ENCODE results near the gene TSPAN11. TPM values are rescaled to one million over a fixed set of nuclear protein-coding genes. Genes with fewer than 3 reads are reported as not detected.
A peak's percentile ranks its signal among the peaks of the same experiment; 100 is the strongest.

Gene TSPAN11
- total and polyA plus RNA-seq, 2 experiments from 2014 or later, result 0.51 to 1.9 TPM

DNA sequence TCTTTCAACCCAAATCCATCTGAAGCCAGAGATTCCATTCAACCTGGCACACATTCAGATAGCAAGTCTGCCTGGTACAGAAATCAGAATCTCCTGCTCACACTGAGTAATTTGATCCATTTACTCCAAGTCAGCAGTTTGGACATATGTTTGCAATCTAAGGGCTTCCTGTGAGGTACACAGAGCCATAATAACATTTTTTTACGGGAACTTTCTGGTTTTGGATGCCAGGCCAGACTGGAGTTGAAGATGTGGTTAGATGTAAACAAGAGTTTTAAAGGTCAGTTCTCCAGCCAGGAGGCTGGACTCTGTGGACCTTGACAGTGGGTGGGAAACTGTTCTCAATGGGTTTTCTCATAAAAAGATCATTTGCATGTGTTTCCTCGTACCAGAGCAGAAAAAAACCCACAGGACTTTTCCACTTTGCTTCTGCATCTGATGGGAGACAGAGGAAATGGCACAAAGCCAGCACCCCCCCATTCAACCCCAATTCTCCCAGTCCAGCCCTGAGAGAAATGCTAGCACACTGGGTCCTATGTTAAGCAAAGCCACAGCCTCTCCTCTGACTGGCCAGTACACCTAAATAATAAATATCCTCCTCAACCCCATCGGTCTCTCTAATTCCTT, 17.7 kb upstream of the TSPAN11 start:
- no peaks in the 10 kb centered on the region for H3K9me3 ChIP-seq (ENCODE audit: low read depth)
- H3K9me2 ChIP-seq (ENCODE audit: insufficient read depth), result no peaks in the 10 kb centered on the region
- no peaks in the 10 kb centered on the region for H4K20me1 ChIP-seq (ENCODE audit: insufficient read depth)
- peaks cover 23% of the 10 kb centered on the region for H3K4me1 ChIP-seq (ENCODE audit: insufficient read depth)
- in situ Hi-C loops (cut with MboI), result no loop called here
- peak; percentile 86 for DNase-seq
- H3K4me3 ChIP-seq, result 0 out of 2 replicates have a peak overlapping the region, but pooled peaks have one; percentile 12
- H2AFZ ChIP-seq, result no peak overlapping the region
- no peaks in the 10 kb centered on the region for H3K36me3 ChIP-seq (ENCODE audit: low read depth)
- peak overlapping the region; percentile 48 for H3K27ac ChIP-seq
- H3F3A ChIP-seq (ENCODE audit: insufficient read depth), result peaks cover 28% of the 10 kb centered on the region
- peak overlapping the region; percentile 58 for H3K4me2 ChIP-seq (ENCODE audit: unreplicated experiment)
- peak overlapping the region; percentile 9; the same call in 1 of the 2 replicates for H3K9ac ChIP-seq
- WGBS, 2 experiments (ENCODE audit: low coverage in 1 of 2, low lambda C conversion rate in 2 of 2, missing lambda C conversion rate in 2 of 2), result 0 to 7% methylated on average over 3 of the region's 3 CpGs
- no peaks in the 10 kb centered on the region for H3K27me3 ChIP-seq (replicated peaks; ENCODE audit: insufficient read depth)
- H3K79me2 ChIP-seq (ENCODE audit: insufficient read depth), result no peaks in the 10 kb centered on the region
- TF ChIP-seq EZH2phosphoT487 (IDR thresholded peaks at IDR 0.05; ENCODE audit: insufficient read depth, low read depth), result no peak
- no peak for TF ChIP-seq EZH2 (IDR thresholded peaks at IDR 0.05; ENCODE audit: insufficient read depth, poor library complexity, severe bottlenecking)

GRCh38 chr12:30909349-30910037, 17.1 kb upstream of the TSPAN11 start:
- H3K79me2 ChIP-seq (ENCODE audit: insufficient read depth), result no peaks in the 10 kb centered on the region
- DNase-seq, result peak; percentile 41
- 0 out of 2 replicates have a peak overlapping the region, but pooled peaks have one; percentile 20 for H2AFZ ChIP-seq
- H3K27ac ChIP-seq, result peak overlapping the region; percentile 48
- no peaks in the 10 kb centered on the region for H4K20me1 ChIP-seq (ENCODE audit: insufficient read depth)
- peaks cover 23% of the 10 kb centered on the region for H3K4me1 ChIP-seq (ENCODE audit: insufficient read depth)
- H3K9me2 ChIP-seq (ENCODE audit: insufficient read depth), result no peaks in the 10 kb centered on the region
- H3K9me3 ChIP-seq (ENCODE audit: low read depth), result no peaks in the 10 kb centered on the region
- H3K4me2 ChIP-seq (ENCODE audit: unreplicated experiment), result peak overlapping the region; percentile 58
- in situ Hi-C loops (cut with MboI), result no loop called here
- peak overlapping the region; percentile 9; the same call in 1 of the 2 replicates for H3K9ac ChIP-seq
- no peaks in the 10 kb centered on the region for H3K27me3 ChIP-seq (replicated peaks; ENCODE audit: insufficient read depth)
- 5 to 10% methylated on average over 5 of the region's 5 CpGs for WGBS, 2 experiments (ENCODE audit: low coverage in 1 of 2, low lambda C conversion rate in 2 of 2, missing lambda C conversion rate in 2 of 2)
- 0 out of 2 replicates have a peak overlapping the region, but pooled peaks have one; percentile 12 for H3K4me3 ChIP-seq
- no peak for TF ChIP-seq EZH2phosphoT487 (IDR thresholded peaks at IDR 0.05; ENCODE audit: insufficient read depth, low read depth)
- no peak for TF ChIP-seq EZH2 (IDR thresholded peaks at IDR 0.05; ENCODE audit: insufficient read depth, poor library complexity, severe bottlenecking)
- no peaks in the 10 kb centered on the region for H3K36me3 ChIP-seq (ENCODE audit: low read depth)
- H3F3A ChIP-seq (ENCODE audit: insufficient read depth), result peaks cover 28% of the 10 kb centered on the region

- TF ChIP-seq EZH2phosphoT487 (IDR thresholded peaks at IDR 0.05; ENCODE audit: insufficient read depth, low read depth) (no peak), EZH2 (IDR thresholded peaks at IDR 0.05; ENCODE audit: insufficient read depth, poor library complexity, severe bottlenecking) (no peak)
- no peak overlapping the region for H3K4me2 ChIP-seq (ENCODE audit: unreplicated experiment)
- no peaks in the 10 kb centered on the region for H3K27me3 ChIP-seq (replicated peaks; ENCODE audit: insufficient read depth)
- DNase-seq, result no peak
- no peaks in the 10 kb centered on the region for H3K36me3 ChIP-seq (ENCODE audit: low read depth)
- H3K27ac ChIP-seq, result peak overlapping the region; percentile 48; the same call in 1 of the 2 replicates
- no peak overlapping the region for H3K4me3 ChIP-seq
- no peaks in the 10 kb centered on the region for H4K20me1 ChIP-seq (ENCODE audit: insufficient read depth)
- no peaks in the 10 kb centered on the region for H3K79me2 ChIP-seq (ENCODE audit: insufficient read depth)
- H3F3A ChIP-seq (ENCODE audit: insufficient read depth), result peaks cover 28% of the 10 kb centered on the region
- H3K9me2 ChIP-seq (ENCODE audit: insufficient read depth), result no peaks in the 10 kb centered on the region
- WGBS, 2 experiments (ENCODE audit: low coverage in 1 of 2, low lambda C conversion rate in 2 of 2, missing lambda C conversion rate in 2 of 2), result 92 to 100% methylated on average over 1 of the region's 1 CpG
- H3K9ac ChIP-seq, result no peak overlapping the region
- H3K9me3 ChIP-seq (ENCODE audit: low read depth), result no peaks in the 10 kb centered on the region
- in situ Hi-C loops (cut with MboI), result no loop called here
- H3K4me1 ChIP-seq (ENCODE audit: insufficient read depth), result peaks cover 23% of the 10 kb centered on the region
- no peak overlapping the region for H2AFZ ChIP-seq
These were observed 16.6 kb upstream of the TSPAN11 start for GRCh38 chr12:30910038-30910350.

DNA sequence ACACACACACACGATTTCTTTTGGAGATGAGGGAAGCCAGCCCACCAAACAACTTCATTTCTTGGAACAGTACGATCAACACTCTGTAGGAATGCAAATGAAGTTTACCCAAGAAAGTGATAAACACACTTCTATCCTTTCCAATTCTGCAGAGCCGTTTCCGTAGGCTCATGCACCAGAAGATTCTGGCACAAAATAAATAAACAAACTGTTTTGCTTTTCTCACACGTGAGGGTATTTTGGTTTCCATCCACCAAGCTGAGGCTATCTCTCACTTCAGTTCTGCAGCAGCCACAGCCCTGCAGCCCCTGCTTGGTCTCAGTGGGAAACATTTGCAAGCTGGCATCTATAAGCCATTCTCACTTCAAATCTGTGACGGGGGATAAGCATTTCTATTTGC, 15.3 kb upstream of the TSPAN11 start:
- DNase-seq, result no peak
- H3K27me3 ChIP-seq (replicated peaks; ENCODE audit: insufficient read depth), result no peaks in the 10 kb centered on the region
- WGBS, 2 experiments (ENCODE audit: low coverage in 1 of 2, low lambda C conversion rate in 2 of 2, missing lambda C conversion rate in 2 of 2), result 31 to 33% methylated on average over 6 of the region's 6 CpGs
- no peak overlapping the region for H3K27ac ChIP-seq
- in situ Hi-C loops (cut with MboI), result no loop called here
- no peak overlapping the region for H3K9ac ChIP-seq
- H4K20me1 ChIP-seq (ENCODE audit: insufficient read depth), result no peaks in the 10 kb centered on the region
- H3K4me3 ChIP-seq, result no peak overlapping the region
- H2AFZ ChIP-seq, result no peak overlapping the region
- H3K4me1 ChIP-seq (ENCODE audit: insufficient read depth), result peaks cover 23% of the 10 kb centered on the region
- H3K4me2 ChIP-seq (ENCODE audit: unreplicated experiment), result no peak overlapping the region
- H3K9me3 ChIP-seq (ENCODE audit: low read depth), result no peaks in the 10 kb centered on the region
- peaks cover 28% of the 10 kb centered on the region for H3F3A ChIP-seq (ENCODE audit: insufficient read depth)
- H3K9me2 ChIP-seq (ENCODE audit: insufficient read depth), result no peaks in the 10 kb centered on the region
- TF ChIP-seq EZH2phosphoT487 (IDR thresholded peaks at IDR 0.05; ENCODE audit: insufficient read depth, low read depth) (no peak), EZH2 (IDR thresholded peaks at IDR 0.05; ENCODE audit: insufficient read depth, poor library complexity, severe bottlenecking) (no peak)
- H3K79me2 ChIP-seq (ENCODE audit: insufficient read depth), result no peaks in the 10 kb centered on the region
- no peaks in the 10 kb centered on the region for H3K36me3 ChIP-seq (ENCODE audit: low read depth)
